Esophagus muscularis mucosa (tissue), 4 donors: ENCODE measurements around the gene SOS1. TPM values are rescaled to one million over a fixed set of nuclear protein-coding genes. Genes with fewer than 3 reads are reported as not detected.
"Not testable (repeated sequence)": the region's sequence is repeated elsewhere in the genome, so short reads cannot be mapped to it uniquely, and the experiment has no call there.

Source experiments
- DNase-seq: peaks from one replicate; pipeline ENCODE4 v3.0.0-alpha.2; 2017; ENCODE audit errors: extremely low spot score
- H3K27ac ChIP-seq, 4 donors: fragments of 200-600 bp; sonication (generic); replicated peaks in 1 of 4; 1 replicate in 3 of 4; 2 replicates in 1 of 4; pipeline ENCODE4 v1.5.1; 2016 to 2019; ENCODE audit warnings: mild to moderate bottlenecking in 1 of 4
- H3K27me3 ChIP-seq, 4 donors: fragments of 200-600 bp; sonication (generic); one replicate each; pipeline versions ENCODE4 v1.5.1 to v1.6.0; 2016 to 2019
- H3K36me3 ChIP-seq, 4 donors: fragments of 200-600 bp; sonication (generic); one replicate each; pipeline ENCODE4 v1.5.1; 2016 to 2019
- H3K4me1 ChIP-seq, 4 donors: fragments of 200-600 bp; sonication (generic); one replicate each; pipeline ENCODE4 v1.5.1; 2016 to 2019
- H3K4me3 ChIP-seq, 4 donors: fragments of 200-600 bp; sonication (generic); 1 replicate in 2 of 4; 2 replicates in 2 of 4; pipeline ENCODE4 v1.5.1; 2016 to 2019; ENCODE audit warnings: mild to moderate bottlenecking in 4 of 4, moderate library complexity in 1 of 4
- H3K9me3 ChIP-seq, 4 donors: fragments of 200-600 bp; sonication (generic); 1 replicate in 3 of 4; 2 replicates in 1 of 4; pipeline ENCODE4 v1.5.1; 2016 to 2019
- EP300 ChIP-seq: sonication (generic); formaldehyde crosslinking; IDR thresholded peaks from one replicate; pipeline ENCODE4 v1.6.1; 2017; ENCODE audit warnings: antibody characterized with exemption
- POLR2A ChIP-seq: fragments of 450-650 bp; IDR thresholded peaks from one replicate; pipeline ENCODE4 v1.6.1; 2017; ENCODE audit warnings: antibody characterized with exemption, moderate library complexity, mild to moderate bottlenecking, low read depth
- POLR2AphosphoS5 ChIP-seq, 2 donors: sonication (generic); formaldehyde crosslinking; IDR thresholded peaks; one replicate each; pipeline ENCODE4 v1.6.1; 2017; ENCODE audit warnings: antibody characterized with exemption in 2 of 2
- WGBS: methylation state at CpG from one replicate; pipeline ENCODE4 v1.1.5; 2018; 5-methylcytosine and 5-hydroxymethylcytosine counted together
- intact Hi-C: fragments of 100-400 bp; cut with DNase I; formaldehyde crosslinking; loops from one replicate; pipeline ENCODE4 v1.15.1; 2023
- total RNA-seq, 4 donors: library from RNA; depleted of rRNA; stranded (reverse); fragments of >200 nt; gene quantifications; one replicate each; pipeline versions ENCODE4 v1.1.0 to v1.2.1, GENCODE V29; 2016
- TF ChIP-seq, protein P1 (sequence below), 3 experiments: fragments of 200-600 bp in 2 of 3; fragments of 450-650 bp in 1 of 3; sonication (generic) in 2 of 3; IDR thresholded peaks; one replicate each; pipeline ENCODE4 v1.5.1; 2017 to 2019; ENCODE audit warnings: antibody characterized with exemption in 3 of 3, mild to moderate bottlenecking in 2 of 3, moderate library complexity in 1 of 3

Gene SOS1
- total RNA-seq, 4 donors from 2014 or later, result 33.3 to 48.6 (median 35.7) TPM

DNA sequence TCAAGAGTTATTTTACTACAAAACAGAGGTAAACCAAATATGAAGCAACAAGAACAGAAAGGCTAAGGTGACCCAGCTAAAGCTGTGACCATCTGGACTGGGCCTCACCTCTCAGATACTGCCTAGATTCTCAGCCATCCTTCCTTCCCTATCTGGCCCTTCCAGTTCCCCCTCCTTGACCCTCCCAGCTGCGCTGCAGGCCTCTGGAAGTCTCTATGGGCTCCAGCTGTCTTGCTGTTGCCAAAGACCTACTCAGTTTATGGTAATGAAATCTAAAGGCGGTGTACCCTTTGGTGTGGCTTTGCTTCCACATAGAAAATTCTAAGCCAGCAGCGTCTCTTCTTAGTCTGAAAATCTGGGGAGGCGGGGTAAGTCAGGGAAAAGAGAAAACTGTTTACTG lies 175.5 kb downstream of the SOS1 start:
- Histone ChIP-seq H3K36me3 (no peaks in the 10 kb centered on the region), H3K27ac (no peak overlapping the region)
- intact Hi-C loops, result loop anchor here (5.0 kb wide), 1 partner anchor 287 kb away; no protein-coding TSS in a partner anchor

DNA sequence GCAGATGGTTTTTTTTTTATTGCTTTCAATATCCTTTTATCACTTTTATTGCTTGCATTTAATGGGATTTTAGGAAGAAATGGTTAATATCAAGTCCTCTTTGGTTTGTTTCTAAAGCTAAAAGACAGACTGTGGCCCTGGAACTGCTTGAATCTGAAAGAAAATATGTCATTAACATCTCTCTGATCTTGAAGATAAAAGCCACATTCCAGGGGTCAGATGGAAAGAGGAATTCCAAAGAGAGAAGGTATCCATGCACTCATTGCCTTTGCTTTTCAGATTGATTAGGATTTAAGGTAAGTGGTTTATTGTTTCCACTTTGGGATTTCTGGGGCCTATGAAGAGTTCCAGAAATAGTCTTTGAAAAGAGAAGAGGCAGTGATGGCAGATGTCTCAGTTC lies 177.1 kb downstream of the SOS1 start:
- Histone ChIP-seq H3K4me1 (peaks cover 0 to 7% (median 0%) of the 10 kb centered on the region in 4 donors), H3K36me3 (no peaks in the 10 kb centered on the region), H3K4me3 (no peak overlapping the region), H3K9me3 (no peaks in the 10 kb centered on the region), H3K27me3 (no peaks in the 10 kb centered on the region), H3K27ac (no peak overlapping the region)
- intact Hi-C loops, result no loop called here
- no peak for DNase-seq
- TF ChIP-seq EP300, result no peak
- no peak for TF ChIP-seq POLR2AphosphoS5 (IDR thresholded peaks at IDR 0.05)
- no peak for TF ChIP-seq POLR2A
- TF ChIP-seq, protein P1, sequence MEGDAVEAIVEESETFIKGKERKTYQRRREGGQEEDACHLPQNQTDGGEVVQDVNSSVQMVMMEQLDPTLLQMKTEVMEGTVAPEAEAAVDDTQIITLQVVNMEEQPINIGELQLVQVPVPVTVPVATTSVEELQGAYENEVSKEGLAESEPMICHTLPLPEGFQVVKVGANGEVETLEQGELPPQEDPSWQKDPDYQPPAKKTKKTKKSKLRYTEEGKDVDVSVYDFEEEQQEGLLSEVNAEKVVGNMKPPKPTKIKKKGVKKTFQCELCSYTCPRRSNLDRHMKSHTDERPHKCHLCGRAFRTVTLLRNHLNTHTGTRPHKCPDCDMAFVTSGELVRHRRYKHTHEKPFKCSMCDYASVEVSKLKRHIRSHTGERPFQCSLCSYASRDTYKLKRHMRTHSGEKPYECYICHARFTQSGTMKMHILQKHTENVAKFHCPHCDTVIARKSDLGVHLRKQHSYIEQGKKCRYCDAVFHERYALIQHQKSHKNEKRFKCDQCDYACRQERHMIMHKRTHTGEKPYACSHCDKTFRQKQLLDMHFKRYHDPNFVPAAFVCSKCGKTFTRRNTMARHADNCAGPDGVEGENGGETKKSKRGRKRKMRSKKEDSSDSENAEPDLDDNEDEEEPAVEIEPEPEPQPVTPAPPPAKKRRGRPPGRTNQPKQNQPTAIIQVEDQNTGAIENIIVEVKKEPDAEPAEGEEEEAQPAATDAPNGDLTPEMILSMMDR (IDR thresholded peaks at IDR 0.05), result no peak

More for the DNA sequence above, 175.5 kb downstream of the SOS1 start:
- no peak for DNase-seq
- no peak for TF ChIP-seq EP300
- TF ChIP-seq POLR2AphosphoS5 (IDR thresholded peaks at IDR 0.05), result no peak
- H3K9me3 ChIP-seq, result no peaks in the 10 kb centered on the region
- no peak overlapping the region for H3K4me3 ChIP-seq
- no peaks in the 10 kb centered on the region for H3K27me3 ChIP-seq
- WGBS, result 81% methylated on average over 4 of the region's 4 CpGs
- peaks cover 0 to 7% (median 0%) of the 10 kb centered on the region in 4 donors for H3K4me1 ChIP-seq

DNA sequence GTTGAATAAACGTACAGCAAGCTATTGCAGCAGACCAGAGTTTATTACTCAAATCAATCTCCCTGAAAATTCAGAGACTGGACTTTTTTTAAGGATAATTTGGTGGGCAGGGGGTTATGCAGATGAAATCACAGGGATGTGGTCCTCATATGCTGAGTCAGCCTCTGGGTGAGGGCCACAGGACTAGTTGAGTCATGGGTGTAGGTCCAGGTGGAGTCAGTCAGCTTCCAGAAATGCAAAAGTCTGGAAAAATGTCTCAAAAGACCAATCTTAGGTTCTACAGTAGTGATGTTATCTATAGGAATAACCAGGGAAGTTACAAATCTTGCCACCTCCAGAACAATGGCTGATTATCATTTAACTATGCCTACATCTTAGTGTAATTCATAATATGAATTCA lies 180.1 kb downstream of the SOS1 start:
- intact Hi-C loops, result no loop called here
- Histone ChIP-seq H3K4me1 (no peaks in the 10 kb centered on the region), H3K9me3 (no peaks in the 10 kb centered on the region), H3K4me3 (no peak overlapping the region), H3K27ac (no peak overlapping the region), H3K36me3 (peaks cover 0 to 7% (median 0%) of the 10 kb centered on the region in 4 donors), H3K27me3 (no peaks in the 10 kb centered on the region)
- TF ChIP-seq POLR2A (no peak), POLR2AphosphoS5 (IDR thresholded peaks at IDR 0.05) (no peak), EP300 (no peak)
- TF ChIP-seq, protein P1 (IDR thresholded peaks at IDR 0.05), result no peak
- WGBS, result 79% methylated on average over 1 of the region's 1 CpG
- no peak for DNase-seq

DNA sequence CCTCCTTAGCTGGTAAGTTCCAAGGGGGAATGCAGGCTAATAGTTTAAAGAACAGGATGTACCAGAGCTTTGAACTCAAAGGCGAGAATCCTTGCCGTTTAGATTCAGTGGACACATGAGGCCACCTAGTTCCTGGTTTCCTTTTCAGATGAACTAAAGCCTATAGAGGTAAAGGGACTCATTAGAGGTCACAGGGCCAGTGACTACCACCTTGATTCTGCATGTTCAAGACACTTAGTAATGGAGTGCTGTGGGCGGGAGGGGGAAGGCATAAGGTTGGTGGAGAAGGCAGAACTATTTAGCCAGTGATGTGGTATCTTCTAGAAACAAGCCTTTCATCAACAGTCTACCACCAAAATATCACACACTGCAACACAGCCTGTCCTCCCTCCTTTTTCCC lies 183.3 kb downstream of the SOS1 start:
- no peak overlapping the region for H3K27ac ChIP-seq
- no peak for DNase-seq
- no peaks in the 10 kb centered on the region for H3K27me3 ChIP-seq
- no peaks in the 10 kb centered on the region for H3K4me1 ChIP-seq
- TF ChIP-seq, protein P1 (IDR thresholded peaks at IDR 0.05), result no peak
- TF ChIP-seq POLR2AphosphoS5 (IDR thresholded peaks at IDR 0.05), result no peak
- TF ChIP-seq POLR2A, result no peak
- no peak for TF ChIP-seq EP300
- WGBS, result 77% methylated on average over 3 of the region's 3 CpGs
- intact Hi-C loops, result no loop called here
- no peak overlapping the region for H3K4me3 ChIP-seq
- H3K36me3 ChIP-seq, result peaks cover 0 to 7% (median 0%) of the 10 kb centered on the region in 4 donors
- no peaks in the 10 kb centered on the region for H3K9me3 ChIP-seq

DNA sequence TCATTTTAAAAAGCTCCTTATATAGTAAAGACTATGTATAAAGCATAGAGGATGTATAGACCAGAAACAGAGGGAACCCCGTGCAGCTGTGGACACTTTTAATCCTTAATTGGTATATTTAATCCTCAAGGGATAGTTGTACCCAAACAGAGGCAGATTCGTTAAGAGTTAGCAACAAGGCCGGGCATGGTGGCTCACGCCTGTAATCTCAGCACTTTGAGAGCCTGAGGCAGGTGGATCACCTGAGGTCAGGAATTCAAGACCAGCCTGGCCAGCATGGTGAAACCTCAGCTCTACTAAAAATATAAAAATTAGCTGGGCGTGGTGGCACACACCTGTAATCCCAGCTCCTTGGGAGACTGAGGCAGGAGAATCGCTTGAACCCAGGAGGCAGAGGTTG lies 184.3 kb downstream of the SOS1 start:
- H3K9me3 ChIP-seq, H3K36me3 ChIP-seq, H3K27me3 ChIP-seq, DNase-seq, H3K4me1 ChIP-seq, intact Hi-C loops, H3K4me3 ChIP-seq, H3K27ac ChIP-seq: not testable (repeated sequence)
- WGBS, result 86% methylated on average over 6 of the region's 6 CpGs

DNA sequence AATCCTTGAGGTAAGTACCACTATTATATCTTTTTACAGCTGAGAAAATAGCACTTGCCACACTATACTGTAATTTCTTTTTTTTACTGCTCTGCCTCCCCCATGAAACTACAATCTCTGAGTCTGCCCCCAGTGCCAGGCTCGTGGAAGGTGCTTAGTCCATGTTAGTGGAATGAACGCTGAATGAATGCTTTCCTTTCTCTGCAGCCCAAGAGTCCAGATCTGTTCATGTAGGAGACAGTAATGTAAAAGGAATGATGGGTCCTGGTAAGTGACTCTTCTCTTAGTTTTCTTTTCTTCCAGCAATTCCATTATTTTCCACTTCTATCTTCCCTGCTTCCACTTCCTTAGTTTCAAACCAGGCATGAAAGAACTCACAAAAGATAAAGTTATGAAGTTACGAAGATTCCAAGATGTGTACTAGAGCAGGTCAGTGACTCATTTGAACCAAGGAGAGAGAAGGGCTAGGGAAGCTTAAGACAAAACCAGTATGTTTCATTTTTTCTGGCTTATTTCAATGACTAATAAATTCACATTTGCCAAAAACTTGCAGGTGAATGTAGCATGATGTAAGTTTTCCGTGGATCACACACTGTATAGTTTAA lies 185.2 kb downstream of the SOS1 start:
- Histone ChIP-seq H3K27me3 (no peaks in the 10 kb centered on the region), H3K27ac (no peak overlapping the region), H3K4me1 (no peaks in the 10 kb centered on the region), H3K9me3 (no peaks in the 10 kb centered on the region), H3K4me3 (no peak overlapping the region), H3K36me3 (peaks cover 0 to 7% (median 0%) of the 10 kb centered on the region in 4 donors)
- TF ChIP-seq POLR2A (no peak), EP300 (no peak), POLR2AphosphoS5 (IDR thresholded peaks at IDR 0.05) (no peak)
- TF ChIP-seq, protein P1 (IDR thresholded peaks at IDR 0.05), result no peak
- DNase-seq, result no peak
- intact Hi-C loops, result no loop called here
- WGBS, result 87% methylated on average over 4 of the region's 4 CpGs
